SK-N-SH (cell line): ENCODE results near the gene HSD17B1. TPM values are rescaled to one million over a fixed set of nuclear protein-coding genes. Genes with fewer than 3 reads are reported as not detected.
A peak's percentile ranks its signal among the peaks of the same experiment; 100 is the strongest.

Source experiments
- CTCF ChIA-PET: fragments of 300-600, 350-600 bp; formaldehyde crosslinking; extraction: SDS; loops from one replicate; lab custom pipeline; 2021; lab: Yijun Ruan, JAX
- POLR2A ChIA-PET: fragments of 350-600 bp; sonication (Branson Sonifier 250); formaldehyde crosslinking; extraction: SDS; loops from one replicate; lab custom pipeline; 2020; ENCODE audit warnings: antibody characterized with exemption, inconsistent platforms; lab: Yijun Ruan, JAX
- DNase-seq: peaks from one replicate; pipeline ENCODE4 v3.0.0; 2012
- H2AFZ ChIP-seq: fragments of 200-600 bp; sonication (generic); 2 replicates; pipeline ENCODE4 v1.8.1; 2016; ENCODE audit warnings: antibody characterized with exemption, mild to moderate bottlenecking, low read depth
- H3F3A ChIP-seq: fragments of 200-600 bp; sonication (generic); replicated peaks from 2 replicates; pipeline ENCODE3; 2016; ENCODE audit warnings: antibody characterized with exemption, mild to moderate bottlenecking; ENCODE audit not compliant: insufficient read depth
- H3K27ac ChIP-seq, 2 experiments: fragments of 200-500 bp in 1 of 2; fragments of 200-600 bp in 1 of 2; sonication (Bioruptor generic) in 1 of 2; sonication (generic), shearing (Covaris generic) in 1 of 2; 2 replicates each; pipeline versions ENCODE4 v1.5.1 to v1.6.1; 2014 to 2016; ENCODE audit warnings: low read depth in 2 of 2, inconsistent platforms in 1 of 2, low read length in 1 of 2, mild to moderate bottlenecking in 1 of 2, mixed read lengths in 1 of 2
- H3K27me3 ChIP-seq: fragments of 200-600 bp; sonication (generic), shearing (Covaris generic); 2 replicates; pipeline ENCODE4 v1.6.1; 2016; ENCODE audit warnings: mixed run types; ENCODE audit not compliant: insufficient read depth
- H3K36me3 ChIP-seq, 2 experiments: fragments of 200-500 bp in 1 of 2; fragments of 200-600 bp in 1 of 2; sonication (Bioruptor generic) in 1 of 2; sonication (generic) in 1 of 2; replicated peaks in 1 of 2; 2 replicates each; pipeline versions ENCODE3 to v1.5.1; 2014 to 2016; ENCODE audit warnings: low read length in 1 of 2, mild to moderate bottlenecking in 1 of 2; ENCODE audit not compliant: insufficient read depth in 2 of 2, control insufficient read depth in 1 of 2
- H3K4me1 ChIP-seq, 2 experiments: fragments of 200-500 bp in 1 of 2; fragments of 200-600 bp in 1 of 2; sonication (Bioruptor generic) in 1 of 2; sonication (generic), shearing (Covaris generic) in 1 of 2; 2 replicates each; pipeline versions ENCODE4 v1.5.1 to v1.6.1; 2014 to 2016; ENCODE audit warnings: low read depth in 1 of 2, low read length in 1 of 2, mixed run types in 1 of 2; ENCODE audit not compliant: insufficient read depth in 2 of 2, control insufficient read depth in 1 of 2
- H3K4me2 ChIP-seq: fragments of 200-600 bp; sonication (generic), shearing (Covaris generic); 2 replicates; pipeline ENCODE4 v1.6.1; 2017; ENCODE audit warnings: mixed run types
- H3K4me3 ChIP-seq, 2 experiments: fragments of 200-500 bp in 1 of 2; fragments of 200-600 bp in 1 of 2; sonication (Bioruptor generic) in 1 of 2; sonication (generic), shearing (Covaris generic) in 1 of 2; 2 replicates each; pipeline versions ENCODE4 v1.5.1 to v1.8.1; 2014 to 2016; ENCODE audit warnings: low read depth in 2 of 2, inconsistent platforms in 1 of 2, low read length in 1 of 2, mild to moderate bottlenecking in 1 of 2, mixed read lengths in 1 of 2, moderate library complexity in 1 of 2
- H3K79me2 ChIP-seq: fragments of 200-600 bp; sonication (generic); 2 replicates; pipeline ENCODE4 v1.8.1; 2017; ENCODE audit warnings: mild to moderate bottlenecking; ENCODE audit not compliant: insufficient read depth
- H3K9ac ChIP-seq: fragments of 200-600 bp; sonication (generic); 2 replicates; pipeline ENCODE4 v1.6.1; 2017; ENCODE audit warnings: mixed run types
- H3K9me2 ChIP-seq: fragments of 200-600 bp; sonication (generic); 2 replicates; pipeline ENCODE4 v1.6.1; 2017; ENCODE audit warnings: mixed run types
- H3K9me3 ChIP-seq: fragments of 200-600 bp; sonication (generic); 2 replicates; pipeline ENCODE4 v1.6.1; 2017; ENCODE audit warnings: mixed run types, mild to moderate bottlenecking, moderate library complexity
- H4K20me1 ChIP-seq: fragments of 200-600 bp; sonication (generic); 2 replicates; pipeline ENCODE4 v1.6.1; 2017; ENCODE audit warnings: mild to moderate bottlenecking, mixed run types; ENCODE audit not compliant: insufficient read depth
- EZH2phosphoT487 ChIP-seq: fragments of 200-600 bp; sonication (generic); IDR thresholded peaks from 2 replicates; pipeline ENCODE4 v1.6.1; 2017; ENCODE audit warnings: low read depth, mixed run types, mild to moderate bottlenecking, antibody characterized with exemption, moderate library complexity, borderline replicate concordance
- FOSL2 ChIP-seq: IDR thresholded peaks from 2 replicates; pipeline ENCODE4 v1.4.0; 2012; ENCODE audit warnings: low read depth, mild to moderate bottlenecking, moderate library complexity, borderline replicate concordance
- FOXJ3 ChIP-seq: sonication (generic); formaldehyde crosslinking; IDR thresholded peaks from 2 replicates; pipeline ENCODE4 v1.5.1; 2020; ENCODE audit warnings: mild to moderate bottlenecking, missing genetic modification reagents
- MEF2A ChIP-seq: IDR thresholded peaks from 2 replicates; pipeline ENCODE4 v1.4.0; 2012; ENCODE audit warnings: low read depth, borderline replicate concordance
- MXI1 ChIP-seq: IDR thresholded peaks from 2 replicates; pipeline ENCODE4 v1.6.1; 2012; ENCODE audit warnings: mild to moderate bottlenecking, low read depth, low read length, improper control_type of control experiment
- NRF1 ChIP-seq: IDR thresholded peaks from 2 replicates; pipeline ENCODE4 v1.6.1; 2012; ENCODE audit warnings: low read depth, mild to moderate bottlenecking, low read length
- RAD21 ChIP-seq: IDR thresholded peaks from 2 replicates; pipeline ENCODE4 v1.6.1; 2012; ENCODE audit warnings: mild to moderate bottlenecking, low read length
- RCOR1 ChIP-seq: fragments of 150-350 bp; IDR thresholded peaks from 2 replicates; pipeline ENCODE4 v1.6.1; 2017; ENCODE audit warnings: antibody characterized with exemption, low read length
- RFX5 ChIP-seq: IDR thresholded peaks from 2 replicates; pipeline ENCODE4 v1.6.1; 2012; ENCODE audit warnings: mild to moderate bottlenecking, improper control_type of control experiment, low read length
- RXRA ChIP-seq: IDR thresholded peaks from 2 replicates; pipeline ENCODE4 v1.4.0; 2012; ENCODE audit warnings: low read depth, mild to moderate bottlenecking, borderline replicate concordance
- TAF1 ChIP-seq: IDR thresholded peaks from 2 replicates; pipeline ENCODE4 v1.6.1; 2012; ENCODE audit warnings: low read depth, mild to moderate bottlenecking, low read length, moderate library complexity, borderline replicate concordance
- TCF12 ChIP-seq: IDR thresholded peaks from 2 replicates; pipeline ENCODE4 v1.4.0; 2012
- TEAD4 ChIP-seq: IDR thresholded peaks from 2 replicates; pipeline ENCODE4 v1.4.0; 2012; ENCODE audit warnings: mild to moderate bottlenecking, borderline replicate concordance; ENCODE audit not compliant: insufficient read depth
- USF2 ChIP-seq: fragments of 150-350 bp; IDR thresholded peaks from 2 replicates; pipeline ENCODE4 v1.6.1; 2017; ENCODE audit warnings: antibody characterized with exemption, low read length, low read depth, borderline replicate concordance
- YY1 ChIP-seq: IDR thresholded peaks from 2 replicates; pipeline ENCODE4 v1.4.0; 2012; ENCODE audit warnings: low read depth, mild to moderate bottlenecking
- ZBTB33 ChIP-seq: IDR thresholded peaks from 2 replicates; pipeline ENCODE4 v1.4.0; 2012; ENCODE audit warnings: low read depth, borderline replicate concordance
- WGBS: methylation state at CpG from one replicate; pipeline ENCODE4 v1.1.6; 2017; ENCODE audit warnings: low lambda C conversion rate; 5-methylcytosine and 5-hydroxymethylcytosine counted together
- polyA plus RNA-seq, 3 experiments: library from polyadenylated mRNA; depleted of rRNA; stranded (reverse); fragments of >200 nt; gene quantifications; 2 replicates each; pipeline ENCODE4 v1.2.3, GENCODE V29; 2012

The HSD17B1 gene
- polyA plus RNA-seq, 1 of the 3 experiments (the other 2 are of a cell fraction): 1.3 TPM

GRCh38 chr17:42566215-42566882, 13.6 kb downstream of the HSD17B1 start:
- peaks cover 35% of the 10 kb centered on the region for H3F3A ChIP-seq
- ChIA-PET POLR2A (interaction anchor here (1.3 kb wide), 1 partner anchor 11 kb away, joined by 5 read pairs; the partner anchor contains the start of gene PSMC3IP), CTCF (interaction anchor here (0.7 to 8.3 kb wide), 4 partner anchors 12 to 156 kb away, joined by 3 to 51 read pairs (median 25); partner anchors contain the start of gene PSMC3IP)
- no peaks in the 10 kb centered on the region for H3K9me3 ChIP-seq
- 70% methylated on average over 11 of the region's 28 CpGs for WGBS
- no peak for TF ChIP-seq RXRA
- TF ChIP-seq FOSL2: no peak
- no peak for TF ChIP-seq USF2
- no peak for TF ChIP-seq NRF1
- no peak for TF ChIP-seq YY1
- TF ChIP-seq MEF2A: no peak
- no peak for TF ChIP-seq ZBTB33
- TF ChIP-seq EZH2phosphoT487: no peak
- no peak for TF ChIP-seq TEAD4
- TF ChIP-seq TCF12: no peak
- TF ChIP-seq TAF1: no peak
- no peak for TF ChIP-seq FOXJ3 (CRISPR knock-in tag)
- no peak for TF ChIP-seq RAD21
- no peak for TF ChIP-seq RFX5
- TF ChIP-seq MXI1: no peak
- TF ChIP-seq RCOR1: no peak
- TF ChIP-seq, all 33 proteins: peak for 0
- H3K27me3 ChIP-seq: no peaks in the 10 kb centered on the region
- H3K4me2 ChIP-seq: peak overlapping the region; percentile 98; the same call in 1 of the 2 replicates
- peaks cover 4 to 32% of the 10 kb centered on the region in 2 experiments; a peak in 3 of 4 replicates for H3K4me1 ChIP-seq
- H3K4me3 ChIP-seq: peak overlapping the region; percentile 76 to 92; a peak in 3 of 4 replicates
- no peaks in the 10 kb centered on the region for H3K9me2 ChIP-seq
- H3K79me2 ChIP-seq: peaks cover 81% of the 10 kb centered on the region
- H2AFZ ChIP-seq: peak overlapping the region; percentile 78
- no peak for DNase-seq
- H3K9ac ChIP-seq: peak overlapping the region; percentile 30; the same call in 1 of the 2 replicates
- H4K20me1 ChIP-seq: no peaks in the 10 kb centered on the region
- H3K36me3 ChIP-seq: peaks cover 35 to 52% of the 10 kb centered on the region in 2 experiments
- H3K27ac ChIP-seq: peak overlapping the region; percentile 43 to 85; a peak in 3 of 4 replicates
